Ovary (tissue), 10 donors: ENCODE results near the gene HCLS1. TPM values are rescaled to one million over a fixed set of nuclear protein-coding genes. Genes with fewer than 3 reads are reported as not detected.

Experiments
- DNase-seq, 5 donors: peaks; one replicate each; pipeline ENCODE4 v3.0.0-alpha.2; 2019 to 2020
- H3K27ac ChIP-seq, 2 donors: fragments of 200-600 bp; one replicate each; pipeline versions ENCODE4 v1.5.1 to v1.8.0; 2019 to 2022
- H3K27me3 ChIP-seq: fragments of 200-600 bp; one replicate; pipeline ENCODE4 v1.8.0; 2022
- H3K36me3 ChIP-seq: fragments of 200-600 bp; sonication (generic); one replicate; pipeline ENCODE4 v1.5.1; 2019
- H3K4me1 ChIP-seq: one replicate; pipeline ENCODE4 v1.8.1; 2013; ENCODE audit warnings: mild to moderate bottlenecking, moderate library complexity; ENCODE audit not compliant: insufficient read depth
- H3K4me3 ChIP-seq: fragments of 200-600 bp; sonication (generic); one replicate; pipeline ENCODE4 v1.5.1; 2017
- H3K9me3 ChIP-seq, 2 donors: fragments of 200-600 bp in 1 of 2; sonication (generic) in 1 of 2; one replicate each; pipeline versions ENCODE4 v1.5.1 to v1.8.1; 2013 to 2019; ENCODE audit warnings: mild to moderate bottlenecking in 1 of 2, moderate library complexity in 1 of 2
- CTCF ChIP-seq, 3 donors: fragments of 450-650 bp in 2 of 3; fragments of 200-600 bp in 1 of 3; IDR thresholded peaks; one replicate each; pipeline versions ENCODE4 v1.5.1 to v1.8.0; 2016 to 2022; ENCODE audit warnings: antibody characterized with exemption in 3 of 3, mild to moderate bottlenecking in 1 of 3
- EP300 ChIP-seq: sonication (generic); formaldehyde crosslinking; IDR thresholded peaks from one replicate; pipeline ENCODE4 v1.6.1; 2017; ENCODE audit warnings: antibody characterized with exemption
- POLR2A ChIP-seq: fragments of 450-650 bp; IDR thresholded peaks from one replicate; pipeline ENCODE4 v1.6.1; 2017; ENCODE audit warnings: antibody characterized with exemption, mild to moderate bottlenecking, moderate library complexity
- WGBS, 3 donors: extraction: QIAGEN DNeasy Blood & Tissue Kit in 1 of 3; methylation state at CpG; one replicate each; pipeline versions ENCODE4 v1.1.5 to v1.1.7; 2013 to 2017; 5-methylcytosine and 5-hydroxymethylcytosine counted together
- intact Hi-C, 4 donors: fragments of 100-400 bp; cut with DNase I; formaldehyde crosslinking; loops; one replicate each; pipeline versions ENCODE4 v1.11.0 to v1.15.1; 2022 to 2023
- long read RNA-seq, 3 donors: library from polyadenylated mRNA in 2 of 3; unstranded in 2 of 3; transcript quantifications; one replicate each; pipeline ENCODE4 v2.0.0 and lab custom pipeline, GENCODE V29; 2021 to 2026
- polyA plus RNA-seq, 2 donors: library from polyadenylated mRNA; stranded (reverse); fragments of 200-250 nt in 1 of 2; fragments of 350-450 nt in 1 of 2; fragmentation: Illumina TruSeq in 1 of 2; extraction: RNeasy Lipid Tissue Mini Kit (QIAGEN cat#74804) in 1 of 2; gene quantifications; one replicate each; pipeline ENCODE4 v1.2.3, GENCODE V29; 2013 to 2014
- total RNA-seq, 7 donors: library from RNA; depleted of rRNA in 2 of 7; stranded (reverse); fragments of >200 nt in 2 of 7; fragmentation: NEBNext Ultra II Directional in 3 of 7; extraction: Animal tissue kit (Norgen Biotek cat#: 25700) in 3 of 7; gene quantifications; one replicate each; pipeline versions ENCODE4 v1.1.0 to v1.2.4, GENCODE V29; 2016 to 2023
- donor health status: DM: no; HTN: no; CAD: no; lungs with moderate emphysema.
- donor health status: DM: no; HTN: no; CAD: no.
- donor health status: Bipolar disorder and iron deficiency.
- donor health status: DM: yes; HTN: yes; CAD: no.
- donor health status: DM: no; HTN: no; CAD: no.
- donor health status: DM: yes; HTN: yes; CAD: no.

Gene HCLS1
- total RNA-seq = 10 to 100 TPM in 6 of 7 donors, 1 to 10 TPM in 1; 7.0 to 35.1 (median 13.3) TPM
- polyA plus RNA-seq = 10 to 100 TPM; 11.6 to 45.9 TPM
- long read RNA-seq, donor 1, transcript HCLS1-201 (14 exons, 2,000 nt) = major isoform, 54 of 67 reads
- long read RNA-seq, donor 1, partial matches to known transcripts = 5 of 67 reads
- long read RNA-seq, donor 1, other reads (novel, unspliced or antisense) = 6 of 67 reads
- long read RNA-seq, donor 2 = 0 reads
- long read RNA-seq, donor 3, transcript HCLS1-201 (14 exons, 2,000 nt) = major isoform, 45 of 59 reads
- long read RNA-seq, donor 3, partial matches to known transcripts = 7 of 59 reads
- long read RNA-seq, donor 3, other reads (novel, unspliced or antisense) = 7 of 59 reads

- H3K4me1 ChIP-seq = peaks cover 1% of the 10 kb centered on the region
- no peak within 1 kb of the TSS for H3K27ac ChIP-seq
- H3K4me3 ChIP-seq = no peak within 1 kb of the TSS
- TF ChIP-seq CTCF (IDR thresholded peaks at IDR 0.05) (no peak), EP300 (no peak), POLR2A (no peak)
- H3K9me3 ChIP-seq = no peaks in the 10 kb centered on the region
- intact Hi-C loops = no loop called here
- H3K27me3 ChIP-seq = no peaks in the 10 kb centered on the region
- WGBS, 3 donors = 75 to 80% (median 77%) methylated on average over 9 of the region's 9 CpGs
- no peaks in the 10 kb centered on the region for H3K36me3 ChIP-seq
- no peak for DNase-seq
These were observed at the start of gene HCLS1 for GRCh38 chr3:121660356-121661171. TSS of gene HCLS1 (minus strand) at chr3:121660903. CDS start at chr3:121658347, 2,556 bp downstream.

GRCh38 chr3:121710347-121710746 lies 49.6 kb upstream of the HCLS1 start:
- Histone ChIP-seq H3K36me3 (no peaks in the 10 kb centered on the region), H3K4me1 (peaks cover 1% of the 10 kb centered on the region), H3K9me3 (no peaks in the 10 kb centered on the region), H3K4me3 (no peak overlapping the region), H3K27ac (no peak overlapping the region), H3K27me3 (no peaks in the 10 kb centered on the region)
- TF ChIP-seq EP300 (no peak), CTCF (IDR thresholded peaks at IDR 0.05) (no peak), POLR2A (no peak)
- 40 to 84% (median 55%) methylated on average over 1 of the region's 1 CpG for WGBS, 3 donors
- DNase-seq = no peak
- intact Hi-C loops = loop anchor here in 1 of 4 donors (10.0 kb wide), 1 partner anchor 416 kb away; no protein-coding TSS in a partner anchor

- 91 to 98% (median 97%) methylated on average over 2 of the region's 2 CpGs for WGBS, 3 donors
- no peak overlapping the region for H3K4me3 ChIP-seq
- no peaks in the 10 kb centered on the region for H3K9me3 ChIP-seq
- H3K4me1 ChIP-seq = no peaks in the 10 kb centered on the region
- TF ChIP-seq EP300 (no peak), CTCF (IDR thresholded peaks at IDR 0.05) (no peak), POLR2A (no peak)
- no peaks in the 10 kb centered on the region for H3K36me3 ChIP-seq
- intact Hi-C loops = no loop called here
- H3K27me3 ChIP-seq = no peaks in the 10 kb centered on the region
- no peak for DNase-seq
- no peak overlapping the region for H3K27ac ChIP-seq
These were observed 47.0 kb upstream of the HCLS1 start for GRCh38 chr3:121707531-121708273.

- WGBS, 3 donors = 92 to 96% (median 96%) methylated on average over 5 of the region's 5 CpGs
- Histone ChIP-seq H3K36me3 (no peaks in the 10 kb centered on the region), H3K27ac (no peak overlapping the region), H3K4me3 (no peak overlapping the region), H3K4me1 (no peaks in the 10 kb centered on the region), H3K27me3 (no peaks in the 10 kb centered on the region), H3K9me3 (no peaks in the 10 kb centered on the region)
- DNase-seq = no peak
- TF ChIP-seq EP300 (no peak), CTCF (IDR thresholded peaks at IDR 0.05) (no peak), POLR2A (no peak)
- intact Hi-C loops = no loop called here
These were observed 44.8 kb upstream of the HCLS1 start for GRCh38 chr3:121705541-121705940.
